Body of pancreas (tissue), 4 donors: ENCODE data around the gene LRRK1. TPM values are rescaled to one million over a fixed set of nuclear protein-coding genes. Genes with fewer than 3 reads are reported as not detected.

ENCODE experiments used
- ATAC-seq: fragments of 150-250 bp; one replicate; pipeline ENCODE4 v1.9.1; 2016
- DNase-seq, 4 donors: peaks; one replicate each; pipeline ENCODE4 v3.0.0-alpha.2; 2019
- H3K27ac ChIP-seq, 4 donors: fragments of 200-600 bp; sonication (generic); 1 replicate in 3 of 4; 2 replicates in 1 of 4; pipeline versions ENCODE4 v1.5.1 to v1.6.1; 2016 to 2019; ENCODE audit warnings: mild to moderate bottlenecking in 1 of 4, mixed read lengths in 1 of 4, moderate library complexity in 1 of 4
- H3K27me3 ChIP-seq, 2 donors: fragments of 200-600 bp; sonication (generic); one replicate each; pipeline ENCODE4 v1.6.0; 2016; ENCODE audit warnings: mild to moderate bottlenecking in 1 of 2
- H3K36me3 ChIP-seq, 2 donors: fragments of 200-600 bp; sonication (generic); replicated peaks in 1 of 2; 2 replicates each; pipeline ENCODE4 v1.5.1; 2016; ENCODE audit warnings: low read depth in 2 of 2; ENCODE audit not compliant: insufficient read depth in 1 of 2
- H3K4me1 ChIP-seq: fragments of 200-600 bp; sonication (generic); one replicate; pipeline ENCODE4 v1.6.0; 2016
- H3K4me3 ChIP-seq, 2 donors: fragments of 200-600 bp; sonication (generic); 1 replicate in 1 of 2; 2 replicates in 1 of 2; pipeline ENCODE4 v1.5.1; 2016 to 2019
- H3K9me3 ChIP-seq, 3 donors: fragments of 200-600 bp; sonication (generic); 1 replicate in 2 of 3; 2 replicates in 1 of 3; pipeline ENCODE4 v1.5.1; 2016
- CTCF ChIP-seq, 7 experiments: fragments of 450-650 bp in 4 of 7; fragments of 200-600 bp in 3 of 7; sonication (generic) in 3 of 7; IDR thresholded peaks; one replicate each; pipeline ENCODE4 v1.5.1; 2016 to 2019; ENCODE audit warnings: antibody characterized with exemption in 7 of 7
- POLR2A ChIP-seq, 3 donors: fragments of 450-650 bp; IDR thresholded peaks; one replicate each; pipeline ENCODE4 v1.6.1; 2016; ENCODE audit warnings: antibody characterized with exemption in 3 of 3, mild to moderate bottlenecking in 2 of 3
- WGBS, 2 donors: methylation state at CpG; one replicate each; pipeline ENCODE4 v1.1.5; 2017; 5-methylcytosine and 5-hydroxymethylcytosine counted together
- intact Hi-C: fragments of 100-400 bp; cut with DNase I; formaldehyde crosslinking; loops from one replicate; pipeline ENCODE4 v1.15.1; 2023
- total RNA-seq, 2 donors: library from RNA; depleted of rRNA; stranded (reverse); fragments of >200 nt; gene quantifications; one replicate each; pipeline ENCODE4 v1.1.0, GENCODE V29; 2016

The LRRK1 gene
- total RNA-seq, 2 donors from 2014 or later: 12.2 to 14.0 TPM

GRCh38 chr15:101099183-101099582 is 180.0 kb downstream of the LRRK1 start:
- intact Hi-C loops: no loop called here
- 77 to 82% methylated on average over 8 to 10 of the region's 10 CpGs for WGBS, 2 donors
- H3K4me1 ChIP-seq: no peaks in the 10 kb centered on the region
- H3K36me3 ChIP-seq: no peaks in the 10 kb centered on the region
- ATAC-seq (no peak), DNase-seq (no peak)
- H3K27ac ChIP-seq: no peak overlapping the region
- H3K4me3 ChIP-seq: no peak overlapping the region
- H3K9me3 ChIP-seq: no peaks in the 10 kb centered on the region
- no peak for TF ChIP-seq POLR2A (IDR thresholded peaks at IDR 0.05)
- no peaks in the 10 kb centered on the region for H3K27me3 ChIP-seq

GRCh38 chr15:101100118-101100517 is 181.0 kb downstream of the LRRK1 start:
- intact Hi-C loops: no loop called here
- 80 to 88% methylated on average over 15 of the region's 15 CpGs for WGBS, 2 donors
- Histone ChIP-seq H3K27me3 (no peaks in the 10 kb centered on the region), H3K36me3 (no peaks in the 10 kb centered on the region), H3K9me3 (no peaks in the 10 kb centered on the region), H3K4me3 (no peak overlapping the region), H3K27ac (no peak overlapping the region), H3K4me1 (no peaks in the 10 kb centered on the region)
- no peak for DNase-seq
- no peak for ATAC-seq
- TF ChIP-seq CTCF (IDR thresholded peaks at IDR 0.05) (no peak), POLR2A (IDR thresholded peaks at IDR 0.05) (no peak)

- no peaks in the 10 kb centered on the region for H3K4me1 ChIP-seq
- no peaks in the 10 kb centered on the region for H3K36me3 ChIP-seq
- DNase-seq (no peak), ATAC-seq (no peak)
- 83% methylated on average over 1 to 29 of the region's 29 CpGs for WGBS, 2 donors
- H3K4me3 ChIP-seq: no peak overlapping the region
- intact Hi-C loops: no loop called here
- H3K9me3 ChIP-seq: no peaks in the 10 kb centered on the region
- no peaks in the 10 kb centered on the region for H3K27me3 ChIP-seq
- H3K27ac ChIP-seq: no peak overlapping the region
- no peak for TF ChIP-seq POLR2A (IDR thresholded peaks at IDR 0.05)
- TF ChIP-seq CTCF (IDR thresholded peaks at IDR 0.05): no peak
Measured at GRCh38 chr15:101100593-101101442, 181.7 kb downstream of the LRRK1 start.

- TF ChIP-seq CTCF (IDR thresholded peaks at IDR 0.05): no peak
- no peak for TF ChIP-seq POLR2A (IDR thresholded peaks at IDR 0.05)
- Histone ChIP-seq H3K4me3 (no peak overlapping the region), H3K36me3 (no peaks in the 10 kb centered on the region), H3K27me3 (no peaks in the 10 kb centered on the region), H3K27ac (no peak overlapping the region), H3K4me1 (no peaks in the 10 kb centered on the region), H3K9me3 (no peaks in the 10 kb centered on the region)
- DNase-seq: no peak
- ATAC-seq: no peak
- WGBS, 2 donors: 89% methylated on average over 3 of the region's 3 CpGs
- intact Hi-C loops: no loop called here
Measured at GRCh38 chr15:101101676-101102075, 182.5 kb downstream of the LRRK1 start.

- no peak for ATAC-seq
- no peak overlapping the region for H3K27ac ChIP-seq
- no peaks in the 10 kb centered on the region for H3K9me3 ChIP-seq
- intact Hi-C loops: no loop called here
- no peak for DNase-seq
- no peaks in the 10 kb centered on the region for H3K27me3 ChIP-seq
- TF ChIP-seq POLR2A (IDR thresholded peaks at IDR 0.05): no peak
- TF ChIP-seq CTCF (IDR thresholded peaks at IDR 0.05): no peak
- H3K4me1 ChIP-seq: no peaks in the 10 kb centered on the region
- H3K36me3 ChIP-seq: no peaks in the 10 kb centered on the region
- 85 to 100% methylated on average over 2 to 5 of the region's 5 CpGs for WGBS, 2 donors
- H3K4me3 ChIP-seq: no peak overlapping the region
Measured at GRCh38 chr15:101102746-101103145, 183.6 kb downstream of the LRRK1 start.
